Esophagus muscularis mucosa (tissue), 4 donors: ENCODE results near the gene KRT77. TPM values are rescaled to one million over a fixed set of nuclear protein-coding genes. Genes with fewer than 3 reads are reported as not detected.

Experiments used
- DNase-seq: peaks from one replicate; pipeline ENCODE4 v3.0.0-alpha.2; 2017; ENCODE audit errors: extremely low spot score
- H3K27ac ChIP-seq, 4 donors: fragments of 200-600 bp; sonication (generic); replicated peaks in 1 of 4; 1 replicate in 3 of 4; 2 replicates in 1 of 4; pipeline ENCODE4 v1.5.1; 2016 to 2019; ENCODE audit warnings: mild to moderate bottlenecking in 1 of 4
- H3K27me3 ChIP-seq, 4 donors: fragments of 200-600 bp; sonication (generic); one replicate each; pipeline versions ENCODE4 v1.5.1 to v1.6.0; 2016 to 2019
- H3K36me3 ChIP-seq, 4 donors: fragments of 200-600 bp; sonication (generic); one replicate each; pipeline ENCODE4 v1.5.1; 2016 to 2019
- H3K4me1 ChIP-seq, 4 donors: fragments of 200-600 bp; sonication (generic); one replicate each; pipeline ENCODE4 v1.5.1; 2016 to 2019
- H3K4me3 ChIP-seq, 4 donors: fragments of 200-600 bp; sonication (generic); 1 replicate in 2 of 4; 2 replicates in 2 of 4; pipeline ENCODE4 v1.5.1; 2016 to 2019; ENCODE audit warnings: mild to moderate bottlenecking in 4 of 4, moderate library complexity in 1 of 4
- H3K9me3 ChIP-seq, 4 donors: fragments of 200-600 bp; sonication (generic); 1 replicate in 3 of 4; 2 replicates in 1 of 4; pipeline ENCODE4 v1.5.1; 2016 to 2019
- EP300 ChIP-seq: sonication (generic); formaldehyde crosslinking; IDR thresholded peaks from one replicate; pipeline ENCODE4 v1.6.1; 2017; ENCODE audit warnings: antibody characterized with exemption
- POLR2A ChIP-seq: fragments of 450-650 bp; IDR thresholded peaks from one replicate; pipeline ENCODE4 v1.6.1; 2017; ENCODE audit warnings: antibody characterized with exemption, moderate library complexity, mild to moderate bottlenecking, low read depth
- POLR2AphosphoS5 ChIP-seq, 2 donors: sonication (generic); formaldehyde crosslinking; IDR thresholded peaks; one replicate each; pipeline ENCODE4 v1.6.1; 2017; ENCODE audit warnings: antibody characterized with exemption in 2 of 2
- WGBS: methylation state at CpG from one replicate; pipeline ENCODE4 v1.1.5; 2018; 5-methylcytosine and 5-hydroxymethylcytosine counted together
- intact Hi-C: fragments of 100-400 bp; cut with DNase I; formaldehyde crosslinking; loops from one replicate; pipeline ENCODE4 v1.15.1; 2023
- total RNA-seq, 4 donors: library from RNA; depleted of rRNA; stranded (reverse); fragments of >200 nt; gene quantifications; one replicate each; pipeline versions ENCODE4 v1.1.0 to v1.2.1, GENCODE V29; 2016
- TF ChIP-seq, protein P1 (sequence below), 3 experiments: fragments of 200-600 bp in 2 of 3; fragments of 450-650 bp in 1 of 3; sonication (generic) in 2 of 3; IDR thresholded peaks; one replicate each; pipeline ENCODE4 v1.5.1; 2017 to 2019; ENCODE audit warnings: antibody characterized with exemption in 3 of 3, mild to moderate bottlenecking in 2 of 3, moderate library complexity in 1 of 3

The KRT77 gene
- total RNA-seq, 4 donors from 2014 or later = not detected

GRCh38 chr12:52728374-52728773, 25.1 kb upstream of the KRT77 start:
- TF ChIP-seq POLR2AphosphoS5 (IDR thresholded peaks at IDR 0.05) (no peak), POLR2A (no peak), EP300 (no peak)
- TF ChIP-seq, protein P1, sequence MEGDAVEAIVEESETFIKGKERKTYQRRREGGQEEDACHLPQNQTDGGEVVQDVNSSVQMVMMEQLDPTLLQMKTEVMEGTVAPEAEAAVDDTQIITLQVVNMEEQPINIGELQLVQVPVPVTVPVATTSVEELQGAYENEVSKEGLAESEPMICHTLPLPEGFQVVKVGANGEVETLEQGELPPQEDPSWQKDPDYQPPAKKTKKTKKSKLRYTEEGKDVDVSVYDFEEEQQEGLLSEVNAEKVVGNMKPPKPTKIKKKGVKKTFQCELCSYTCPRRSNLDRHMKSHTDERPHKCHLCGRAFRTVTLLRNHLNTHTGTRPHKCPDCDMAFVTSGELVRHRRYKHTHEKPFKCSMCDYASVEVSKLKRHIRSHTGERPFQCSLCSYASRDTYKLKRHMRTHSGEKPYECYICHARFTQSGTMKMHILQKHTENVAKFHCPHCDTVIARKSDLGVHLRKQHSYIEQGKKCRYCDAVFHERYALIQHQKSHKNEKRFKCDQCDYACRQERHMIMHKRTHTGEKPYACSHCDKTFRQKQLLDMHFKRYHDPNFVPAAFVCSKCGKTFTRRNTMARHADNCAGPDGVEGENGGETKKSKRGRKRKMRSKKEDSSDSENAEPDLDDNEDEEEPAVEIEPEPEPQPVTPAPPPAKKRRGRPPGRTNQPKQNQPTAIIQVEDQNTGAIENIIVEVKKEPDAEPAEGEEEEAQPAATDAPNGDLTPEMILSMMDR (IDR thresholded peaks at IDR 0.05) = no peak
- Histone ChIP-seq H3K4me3 (no peak overlapping the region), H3K4me1 (no peaks in the 10 kb centered on the region), H3K9me3 (no peaks in the 10 kb centered on the region), H3K36me3 (no peaks in the 10 kb centered on the region), H3K27ac (no peak overlapping the region), H3K27me3 (peaks cover 0 to 28% (median 0%) of the 10 kb centered on the region in 4 donors)
- intact Hi-C loops = no loop called here
- 94% methylated on average over 2 of the region's 2 CpGs for WGBS
- no peak for DNase-seq

- Histone ChIP-seq H3K36me3 (no peaks in the 10 kb centered on the region), H3K27ac (no peak overlapping the region), H3K4me3 (no peak overlapping the region), H3K4me1 (no peaks in the 10 kb centered on the region), H3K27me3 (peaks cover 0 to 24% (median 0%) of the 10 kb centered on the region in 4 donors), H3K9me3 (no peaks in the 10 kb centered on the region)
- 86% methylated on average over 4 of the region's 4 CpGs for WGBS
- DNase-seq = no peak
- TF ChIP-seq POLR2A = no peak
- no peak for TF ChIP-seq POLR2AphosphoS5 (IDR thresholded peaks at IDR 0.05)
- TF ChIP-seq, protein P1 (IDR thresholded peaks at IDR 0.05) = no peak
- TF ChIP-seq EP300 = no peak
- intact Hi-C loops = no loop called here
Measured at GRCh38 chr12:52727037-52727436, 23.7 kb upstream of the KRT77 start.

- Histone ChIP-seq H3K36me3 (no peaks in the 10 kb centered on the region), H3K27me3 (peaks cover 0 to 23% (median 0%) of the 10 kb centered on the region in 4 donors), H3K27ac (no peak overlapping the region), H3K4me3 (no peak overlapping the region), H3K4me1 (no peaks in the 10 kb centered on the region), H3K9me3 (no peaks in the 10 kb centered on the region)
- 74% methylated on average over 2 of the region's 2 CpGs for WGBS
- intact Hi-C loops = no loop called here
- no peak for DNase-seq
- no peak for TF ChIP-seq POLR2A
- TF ChIP-seq POLR2AphosphoS5 (IDR thresholded peaks at IDR 0.05) = no peak
- TF ChIP-seq, protein P1 (IDR thresholded peaks at IDR 0.05) = no peak
- TF ChIP-seq EP300 = no peak
Measured at GRCh38 chr12:52726451-52726850, 23.1 kb upstream of the KRT77 start.

- H3K9me3 ChIP-seq = no peaks in the 10 kb centered on the region
- TF ChIP-seq, protein P1 (IDR thresholded peaks at IDR 0.05) = no peak
- TF ChIP-seq POLR2A (no peak), POLR2AphosphoS5 (IDR thresholded peaks at IDR 0.05) (no peak), EP300 (no peak)
- WGBS = 100% methylated on average over 1 of the region's 3 CpGs
- no peak for DNase-seq
- no peaks in the 10 kb centered on the region for H3K36me3 ChIP-seq
- peaks cover 0 to 23% (median 0%) of the 10 kb centered on the region in 4 donors for H3K27me3 ChIP-seq
- H3K27ac ChIP-seq = no peak overlapping the region
- intact Hi-C loops = no loop called here
- no peak overlapping the region for H3K4me3 ChIP-seq
- H3K4me1 ChIP-seq = no peaks in the 10 kb centered on the region
Measured at GRCh38 chr12:52724384-52724783, 21.1 kb upstream of the KRT77 start.

GRCh38 chr12:52722680-52723079, 19.4 kb upstream of the KRT77 start:
- no peak for TF ChIP-seq POLR2AphosphoS5 (IDR thresholded peaks at IDR 0.05)
- no peak for TF ChIP-seq EP300
- TF ChIP-seq POLR2A = no peak
- TF ChIP-seq, protein P1 (IDR thresholded peaks at IDR 0.05) = no peak
- H3K27me3 ChIP-seq = peaks cover 0 to 23% (median 0%) of the 10 kb centered on the region in 4 donors
- DNase-seq = no peak
- WGBS = 66% methylated on average over 2 of the region's 2 CpGs
- no peaks in the 10 kb centered on the region for H3K4me1 ChIP-seq
- H3K36me3 ChIP-seq = no peaks in the 10 kb centered on the region
- intact Hi-C loops = no loop called here
- no peak overlapping the region for H3K27ac ChIP-seq
- H3K9me3 ChIP-seq = no peaks in the 10 kb centered on the region
- no peak overlapping the region for H3K4me3 ChIP-seq
